ENCODE measurements around the gene LHFPL6.

DNA sequence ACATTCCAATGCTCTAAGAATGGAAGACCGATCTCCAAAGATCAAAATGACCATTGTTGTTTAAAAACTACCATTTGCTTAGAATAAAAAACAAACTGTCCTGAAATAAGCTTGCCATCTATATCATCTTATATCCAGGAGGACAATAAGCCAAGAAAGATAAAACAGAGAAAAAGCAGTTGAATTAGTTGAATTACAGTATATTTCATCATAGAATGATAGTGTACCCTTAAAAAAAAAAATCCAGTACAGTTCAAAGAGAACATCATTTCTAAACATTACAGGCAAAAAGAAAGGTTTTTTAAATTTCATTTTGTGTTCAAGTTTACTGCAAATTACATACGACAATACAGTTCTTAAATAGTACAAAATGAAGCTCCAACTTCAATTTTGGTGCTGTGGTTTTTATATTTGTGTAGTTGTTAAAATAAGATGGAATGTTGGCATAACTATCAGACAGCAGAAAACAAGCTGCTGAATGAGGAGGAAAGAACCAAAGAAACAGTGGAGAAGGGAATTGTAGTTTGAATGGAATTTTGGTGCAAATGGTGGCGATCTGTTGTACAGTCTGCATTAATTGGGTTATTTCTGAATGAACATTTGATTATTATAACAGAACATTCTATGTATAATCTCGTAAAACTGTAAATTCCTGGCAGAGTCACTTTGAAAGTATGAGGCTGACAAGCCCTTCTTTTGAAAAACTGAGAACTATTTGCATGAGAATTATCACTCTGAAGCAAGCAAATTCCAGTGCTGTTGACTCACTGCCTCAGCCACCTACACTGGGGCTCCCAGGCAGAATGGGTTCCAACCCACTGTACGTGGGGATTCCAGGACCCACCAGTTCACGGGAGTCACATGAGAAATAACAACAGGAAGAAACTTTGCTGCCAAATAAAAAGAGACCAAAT lies 37.7 kb downstream of the LHFPL6 start:
- TF ChIP-seq, protein P1, sequence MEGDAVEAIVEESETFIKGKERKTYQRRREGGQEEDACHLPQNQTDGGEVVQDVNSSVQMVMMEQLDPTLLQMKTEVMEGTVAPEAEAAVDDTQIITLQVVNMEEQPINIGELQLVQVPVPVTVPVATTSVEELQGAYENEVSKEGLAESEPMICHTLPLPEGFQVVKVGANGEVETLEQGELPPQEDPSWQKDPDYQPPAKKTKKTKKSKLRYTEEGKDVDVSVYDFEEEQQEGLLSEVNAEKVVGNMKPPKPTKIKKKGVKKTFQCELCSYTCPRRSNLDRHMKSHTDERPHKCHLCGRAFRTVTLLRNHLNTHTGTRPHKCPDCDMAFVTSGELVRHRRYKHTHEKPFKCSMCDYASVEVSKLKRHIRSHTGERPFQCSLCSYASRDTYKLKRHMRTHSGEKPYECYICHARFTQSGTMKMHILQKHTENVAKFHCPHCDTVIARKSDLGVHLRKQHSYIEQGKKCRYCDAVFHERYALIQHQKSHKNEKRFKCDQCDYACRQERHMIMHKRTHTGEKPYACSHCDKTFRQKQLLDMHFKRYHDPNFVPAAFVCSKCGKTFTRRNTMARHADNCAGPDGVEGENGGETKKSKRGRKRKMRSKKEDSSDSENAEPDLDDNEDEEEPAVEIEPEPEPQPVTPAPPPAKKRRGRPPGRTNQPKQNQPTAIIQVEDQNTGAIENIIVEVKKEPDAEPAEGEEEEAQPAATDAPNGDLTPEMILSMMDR (IDR thresholded peaks at IDR 0.05), result no peak
- TF ChIP-seq POLR2AphosphoS5 (IDR thresholded peaks at IDR 0.05; ENCODE audit: insufficient read depth in 1 of 2, low read depth in 1 of 2), result no peak

Measured in vagina (tissue), 2 donors.